NCI-H345 treated with DMSO at 0.1 percent for 48 hours (cell line): Measurements from ENCODE around the gene GATB.
"Not testable (repeated sequence)": the region's sequence is repeated elsewhere in the genome, so short reads cannot be mapped to it uniquely, and the experiment has no call there.

Source experiments
- DNase-seq: peaks from one replicate; lab custom pipeline; 2025; ENCODE audit not compliant: unreplicated experiment; lab: John Stamatoyannopoulos, UW

Gene GATB

DNA sequence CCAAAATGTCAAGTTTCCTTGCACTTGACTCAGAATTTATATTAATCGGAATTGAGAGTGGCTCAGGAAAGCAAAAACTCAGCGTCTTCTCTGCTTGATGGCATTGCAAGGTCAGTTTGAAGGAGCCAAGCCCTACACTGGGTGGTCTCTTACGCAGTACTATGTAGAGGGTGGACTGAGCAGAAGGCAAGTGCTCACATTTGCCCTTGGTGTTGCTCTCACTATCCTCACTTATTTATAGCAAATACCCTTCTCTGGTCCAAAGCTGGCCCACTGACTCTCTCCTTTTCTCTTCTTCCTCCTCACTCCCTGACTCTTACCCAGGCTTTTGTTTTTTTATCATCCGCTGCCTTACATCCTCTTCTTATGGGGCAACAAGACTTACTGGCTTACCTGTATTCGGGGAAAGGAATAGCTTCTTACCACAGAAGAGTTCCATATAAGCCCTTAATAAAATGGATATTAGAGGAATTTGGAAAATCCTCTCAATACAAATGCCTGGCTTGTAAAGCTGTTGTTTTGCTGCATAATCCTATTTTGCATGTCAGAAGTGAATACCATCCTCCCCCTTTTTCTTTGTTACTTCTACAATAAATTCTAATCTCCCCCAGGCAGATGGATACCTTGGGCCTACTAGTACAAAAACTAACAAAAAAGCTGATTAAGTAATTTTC lies 24.8 kb upstream of the GATB start:
- no peak for DNase-seq

DNA sequence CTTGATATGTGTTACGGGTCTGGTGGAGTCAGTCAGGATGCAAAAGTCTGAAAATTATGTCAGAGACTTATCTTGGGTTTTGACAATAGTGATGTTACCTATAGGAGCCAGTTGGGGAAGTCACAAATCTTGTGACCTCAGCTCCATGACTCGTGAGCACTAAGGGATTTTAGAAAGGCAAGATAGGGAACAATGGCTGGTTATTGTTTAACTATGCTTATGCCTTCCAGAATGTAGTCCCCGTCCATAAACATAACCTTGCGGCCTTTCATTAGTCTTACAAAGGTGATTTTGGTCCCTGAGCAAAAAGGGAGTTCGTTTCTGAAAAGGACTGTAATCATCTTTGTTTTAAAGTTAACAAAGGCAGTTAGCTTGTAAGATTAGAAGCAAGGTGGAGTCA lies 23.9 kb upstream of the GATB start:
- DNase-seq: no peak

DNA sequence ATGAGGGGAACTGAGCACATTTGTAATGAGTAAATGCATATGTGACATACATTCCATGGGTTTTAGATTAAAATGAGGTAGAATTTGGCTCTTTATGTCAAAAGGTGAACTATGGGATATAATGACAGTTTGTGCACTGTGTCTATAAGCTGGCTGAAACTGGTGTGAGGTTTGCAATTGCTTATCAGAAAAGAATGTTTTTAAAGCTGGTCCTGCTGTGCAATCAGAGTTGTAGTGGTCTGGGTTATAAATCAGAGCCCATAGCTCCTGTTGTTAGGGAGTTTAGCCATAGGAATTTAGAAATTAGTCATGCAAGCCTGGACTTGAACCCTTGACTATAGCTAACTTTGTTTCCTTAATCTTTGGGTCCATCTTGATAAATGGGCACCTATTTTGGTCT lies 23.1 kb upstream of the GATB start:
- DNase-seq: no peak

DNA sequence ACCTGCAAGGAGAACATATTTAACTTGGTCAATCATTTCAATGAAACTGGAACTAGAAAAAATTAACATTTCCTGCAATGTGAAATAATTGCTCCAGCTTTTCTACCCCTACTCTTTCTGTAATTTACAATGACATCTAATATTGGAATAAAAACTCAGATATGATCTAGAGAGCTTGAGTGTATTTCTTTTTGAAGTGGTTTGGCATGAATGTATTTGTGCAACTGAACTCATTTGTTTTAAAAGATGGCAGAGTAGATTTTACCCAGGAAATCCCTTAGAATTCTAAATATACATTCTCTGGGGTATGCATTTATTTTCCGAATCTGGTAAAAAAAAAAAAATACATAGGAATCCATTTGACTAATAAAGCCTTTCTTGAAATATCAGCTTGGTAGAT lies 21.5 kb upstream of the GATB start:
- DNase-seq: no peak

DNA sequence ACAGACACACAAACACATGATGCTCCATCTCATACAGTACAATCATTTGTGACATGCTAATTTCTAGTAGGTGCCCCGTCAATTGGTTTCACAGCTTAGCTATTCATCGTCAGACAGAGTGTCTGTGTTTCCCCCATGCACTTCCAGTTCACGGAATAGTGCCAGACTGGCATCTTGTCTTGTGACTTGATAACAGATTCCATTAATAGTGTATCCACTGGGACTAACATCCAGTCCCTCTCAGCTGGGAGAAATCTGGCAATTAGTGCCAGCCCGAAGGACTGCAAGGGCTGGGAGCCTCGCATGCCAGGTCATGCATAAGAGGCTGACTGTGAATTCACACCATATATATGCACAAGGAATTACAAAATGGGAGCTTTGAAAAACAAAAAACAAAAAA lies 20.2 kb upstream of the GATB start:
- DNase-seq: no peak

DNA sequence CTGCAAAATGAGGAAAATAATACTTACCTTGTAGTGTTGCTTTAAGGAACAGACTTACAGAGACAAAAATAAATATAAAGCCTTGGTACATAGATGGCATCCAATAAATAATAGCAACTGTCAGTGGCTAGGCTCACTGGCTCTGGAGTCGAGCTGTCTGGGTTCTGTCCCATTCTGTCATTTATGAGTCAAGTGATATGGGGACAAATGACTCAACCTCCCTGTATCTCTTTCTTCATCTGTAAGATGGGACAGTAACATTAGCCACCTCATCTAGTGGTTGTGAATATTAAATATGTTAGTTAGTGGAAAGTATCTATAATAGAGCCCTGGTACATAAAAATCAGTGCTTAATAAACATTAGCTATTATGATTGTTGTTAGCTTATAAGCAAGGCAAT lies 16.7 kb upstream of the GATB start:
- DNase-seq: no peak

DNA sequence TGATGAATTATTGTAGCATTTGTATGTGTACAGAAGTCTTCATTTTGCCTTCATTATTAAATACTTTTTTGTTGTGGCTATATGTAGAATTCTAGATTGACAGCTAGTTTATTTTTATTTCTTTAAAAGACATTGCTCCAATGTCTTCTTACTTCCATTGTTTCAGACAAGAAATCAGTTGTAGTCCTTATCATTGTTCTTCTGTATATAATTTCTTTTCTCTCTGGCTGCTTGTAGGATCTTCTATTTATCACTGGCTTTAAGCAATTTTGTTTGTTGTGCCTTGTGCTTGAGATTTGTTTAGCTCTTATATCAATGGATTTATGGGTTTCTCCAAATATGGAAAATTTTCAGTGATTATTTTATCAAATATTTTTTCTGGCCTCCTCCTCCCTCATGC lies 13.5 kb upstream of the GATB start:
- DNase-seq: no peak

DNA sequence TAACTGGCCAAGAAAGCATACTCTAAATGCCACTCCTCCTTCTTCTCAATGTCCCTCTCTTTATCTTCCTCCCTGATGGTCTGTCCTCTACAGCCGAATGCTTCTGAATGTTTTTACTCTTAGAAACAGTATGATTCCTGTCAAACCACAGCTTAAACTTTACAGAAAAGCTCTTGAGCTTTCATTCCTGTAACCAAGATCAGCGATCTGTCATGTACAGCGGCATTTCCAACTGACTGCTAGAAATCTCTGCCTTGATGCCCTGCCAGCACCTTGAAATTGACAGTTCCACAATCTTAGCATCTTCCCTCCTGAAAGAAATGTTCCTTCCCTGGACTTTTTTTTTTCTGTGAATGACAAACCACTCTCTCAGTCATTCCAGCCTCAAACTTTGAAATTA lies 11.5 kb upstream of the GATB start:
- DNase-seq: no peak

DNA sequence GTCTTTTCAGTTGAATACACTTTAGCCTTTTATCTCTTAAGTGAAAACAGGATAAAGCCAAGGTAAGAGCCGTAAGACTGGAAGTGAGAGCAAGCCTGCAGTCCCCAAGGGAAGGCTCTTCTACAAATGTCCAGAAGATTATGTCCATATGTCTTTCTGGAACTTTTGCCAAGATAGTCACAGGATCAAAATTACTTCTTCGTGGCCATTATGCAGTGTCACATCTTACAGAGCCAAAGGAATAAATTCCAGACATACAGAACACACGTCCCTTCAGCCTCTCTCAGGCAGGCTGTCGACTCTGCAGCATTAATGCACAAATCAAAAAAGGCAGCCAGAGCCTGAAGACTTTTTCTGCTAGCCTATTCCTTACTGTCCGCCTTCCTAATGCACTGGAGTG lies 10.9 kb upstream of the GATB start:
- no peak for DNase-seq

DNA sequence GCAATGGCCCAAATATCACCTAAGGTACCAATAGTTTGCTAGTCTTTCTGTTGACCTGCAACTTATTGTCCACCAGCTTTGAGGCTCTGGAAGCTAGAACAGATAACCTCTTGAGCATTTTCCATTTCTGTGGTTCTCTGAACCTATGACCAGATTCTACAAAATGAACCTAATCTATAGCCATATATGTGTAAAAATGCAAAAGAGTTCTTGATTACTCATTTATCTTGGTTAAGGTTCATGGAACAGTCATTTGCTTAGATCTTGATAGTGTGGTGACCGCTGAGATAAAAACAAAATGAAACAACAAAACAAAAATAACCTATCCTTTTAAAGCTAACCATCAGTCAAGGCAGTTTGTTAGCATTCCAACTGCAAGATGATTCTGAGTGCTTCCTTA lies 9.3 kb upstream of the GATB start:
- DNase-seq: no peak

DNA sequence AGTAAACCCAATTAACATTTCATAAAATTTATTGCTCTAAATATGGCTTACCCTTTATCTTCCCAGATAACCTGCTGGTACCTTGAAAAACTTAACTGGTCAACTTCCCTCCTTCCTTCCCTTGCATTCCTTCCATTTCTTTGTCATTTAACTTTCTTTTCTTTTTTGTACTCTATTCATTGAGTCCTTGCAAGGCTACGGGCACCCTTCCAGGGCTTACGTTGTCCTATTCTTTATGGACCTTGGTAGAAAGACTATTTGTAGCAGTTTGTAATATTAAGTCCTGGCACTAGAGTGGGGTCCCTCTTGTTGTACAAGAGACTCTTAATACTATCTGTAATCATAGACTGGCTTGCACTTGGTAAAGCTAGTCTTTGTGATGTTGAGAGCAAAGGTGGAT lies 8.0 kb upstream of the GATB start:
- no peak for DNase-seq

DNA sequence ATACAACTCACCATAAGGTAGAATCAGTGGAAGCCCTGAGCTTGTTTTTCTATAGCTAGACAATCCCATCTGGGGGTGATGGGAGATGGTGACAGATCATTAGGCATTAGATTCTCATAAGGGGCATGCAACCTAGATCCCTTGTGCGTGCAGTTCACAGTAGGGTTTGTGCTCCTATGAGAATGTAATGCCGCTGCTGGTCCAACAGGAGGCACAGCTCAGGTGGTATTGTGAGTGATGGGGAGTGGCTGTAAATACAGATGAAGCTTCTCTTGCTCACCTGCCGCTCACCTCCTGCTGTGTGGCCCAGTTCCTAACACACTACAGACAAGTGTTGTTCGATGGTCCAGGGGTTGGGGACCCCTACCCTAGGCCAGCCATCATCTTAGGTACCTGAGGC lies 5.9 kb upstream of the GATB start:
- no peak for DNase-seq

DNA sequence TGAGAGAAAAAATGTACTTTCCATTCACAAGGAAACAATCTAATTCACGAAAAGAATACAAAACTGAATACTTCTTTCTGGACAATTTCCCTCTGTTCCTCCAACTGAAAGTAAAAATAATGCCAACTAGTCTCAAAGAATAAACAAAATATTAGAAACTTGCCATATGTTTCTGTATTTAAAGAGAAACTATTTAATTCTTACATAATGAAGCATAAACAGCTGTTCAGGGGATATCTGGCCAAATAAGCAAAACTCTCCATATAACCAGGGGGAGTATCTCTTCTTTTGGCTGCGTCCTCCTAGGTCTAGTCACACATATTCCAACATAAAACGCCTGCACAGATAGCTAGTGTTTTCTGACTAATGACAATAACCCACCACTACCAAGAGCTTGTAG lies 805 bp downstream of the GATB start:
- no peak for DNase-seq

DNA sequence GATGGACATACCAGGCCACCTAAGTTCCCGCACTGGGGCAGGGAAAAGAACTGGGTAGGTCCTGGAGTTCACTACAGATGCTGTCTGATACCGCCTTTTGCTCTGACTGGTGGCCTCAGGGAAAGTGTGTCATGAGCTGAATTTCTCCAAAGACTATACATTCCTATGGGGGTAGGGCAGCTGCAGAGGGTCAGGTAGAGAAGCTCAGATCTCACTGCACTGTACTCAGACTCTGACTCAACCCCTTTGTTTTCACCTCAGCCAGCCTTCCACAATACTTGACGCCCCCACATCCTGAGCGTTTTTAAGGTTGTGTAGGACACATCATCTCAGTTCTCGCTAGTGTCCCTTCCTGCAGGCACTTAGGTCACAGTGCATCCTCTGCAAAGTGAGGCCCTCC lies 7.8 kb downstream of the GATB start:
- DNase-seq: no peak

DNA sequence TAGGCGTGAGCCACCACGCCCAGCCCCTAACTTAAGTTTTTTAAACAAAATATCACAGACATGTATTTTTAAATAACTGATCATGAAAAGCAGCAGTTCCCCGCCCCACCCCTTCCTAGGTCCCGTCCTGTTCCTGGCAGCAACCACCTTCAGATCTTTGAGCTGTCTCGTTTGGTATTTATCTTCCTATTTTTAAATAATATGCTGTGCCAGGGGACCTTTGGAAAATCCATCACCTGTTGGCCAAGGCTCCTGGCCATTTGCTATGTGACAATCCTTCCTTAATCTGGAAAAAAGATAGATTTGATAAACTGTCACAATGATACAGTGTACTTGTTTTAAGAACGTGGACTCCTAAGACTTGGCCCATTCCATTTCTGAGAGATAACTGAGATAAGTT lies 10.7 kb downstream of the GATB start:
- no peak for DNase-seq

DNA sequence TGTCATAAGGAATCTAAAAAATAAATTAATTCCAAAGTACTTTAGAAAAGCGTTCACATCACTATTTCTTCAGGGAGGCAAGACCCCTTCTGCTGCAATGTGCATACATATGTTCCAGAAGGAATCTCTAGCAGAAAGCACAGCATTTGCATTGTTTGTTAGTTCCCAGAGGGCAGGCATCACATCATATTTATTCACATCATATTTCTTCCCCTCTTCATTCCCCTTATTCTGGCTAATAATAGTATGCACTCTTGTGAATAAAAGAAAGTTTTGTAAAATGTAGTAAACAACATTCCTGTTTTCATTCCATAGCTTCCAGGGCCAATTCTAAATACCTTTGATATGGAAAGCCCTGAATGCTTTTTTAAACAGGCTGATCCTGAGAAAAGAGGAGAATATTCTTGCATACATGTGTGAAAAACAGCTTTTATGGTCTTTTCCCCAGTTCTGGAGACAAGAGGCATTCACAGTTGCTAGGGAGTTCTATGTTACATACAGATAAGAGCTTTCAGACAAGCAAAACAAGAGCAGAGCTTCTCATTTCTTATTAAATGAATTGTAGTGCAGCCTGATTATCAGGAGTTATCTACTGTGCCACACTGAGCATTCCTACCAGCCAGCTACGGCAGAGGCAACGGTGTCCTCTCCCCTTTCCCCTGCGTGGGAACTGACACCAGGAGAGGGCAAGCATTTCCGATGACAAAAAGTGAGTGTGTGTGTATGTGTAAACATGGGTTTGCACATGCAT lies 15.2 kb downstream of the GATB start:
- no peak for DNase-seq

DNA sequence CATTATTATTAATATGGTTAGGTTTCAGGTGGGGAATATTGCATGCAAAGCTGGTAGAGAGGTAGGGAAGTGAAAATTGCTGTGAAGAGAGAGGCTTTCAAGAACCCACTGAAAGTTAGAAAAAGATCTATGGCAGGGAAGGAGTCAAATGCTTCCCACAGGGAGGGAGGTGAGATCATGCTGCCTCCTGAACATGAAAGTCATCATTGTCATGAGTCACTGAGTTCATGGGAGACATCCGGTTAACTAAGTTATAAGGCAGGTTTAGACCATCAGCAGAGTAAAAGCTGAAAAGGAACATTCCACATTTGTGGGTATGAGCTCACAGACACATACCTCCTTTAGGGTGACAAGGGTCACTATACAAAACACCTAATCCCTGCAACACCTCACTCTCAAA lies 16.2 kb downstream of the GATB start:
- no peak for DNase-seq

DNA sequence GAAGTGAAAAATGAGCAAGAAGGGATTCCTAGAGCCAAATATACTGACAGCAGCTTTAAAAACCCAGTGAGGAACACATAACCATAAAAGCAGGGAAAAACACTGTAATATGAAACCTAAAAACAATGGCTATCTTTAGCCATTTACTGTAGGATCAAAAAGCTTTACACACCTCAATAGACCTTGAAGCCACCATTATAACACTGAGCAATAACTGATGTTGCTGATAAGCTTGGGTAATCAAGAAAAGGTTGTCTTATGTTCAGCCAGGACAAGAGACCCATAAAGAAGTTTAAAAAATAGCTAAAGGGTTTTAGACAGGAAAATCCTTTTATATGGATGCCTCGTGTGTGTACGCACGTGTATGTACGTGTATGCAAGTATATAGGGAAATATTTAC lies 16.9 kb downstream of the GATB start:
- DNase-seq: no peak

DNA sequence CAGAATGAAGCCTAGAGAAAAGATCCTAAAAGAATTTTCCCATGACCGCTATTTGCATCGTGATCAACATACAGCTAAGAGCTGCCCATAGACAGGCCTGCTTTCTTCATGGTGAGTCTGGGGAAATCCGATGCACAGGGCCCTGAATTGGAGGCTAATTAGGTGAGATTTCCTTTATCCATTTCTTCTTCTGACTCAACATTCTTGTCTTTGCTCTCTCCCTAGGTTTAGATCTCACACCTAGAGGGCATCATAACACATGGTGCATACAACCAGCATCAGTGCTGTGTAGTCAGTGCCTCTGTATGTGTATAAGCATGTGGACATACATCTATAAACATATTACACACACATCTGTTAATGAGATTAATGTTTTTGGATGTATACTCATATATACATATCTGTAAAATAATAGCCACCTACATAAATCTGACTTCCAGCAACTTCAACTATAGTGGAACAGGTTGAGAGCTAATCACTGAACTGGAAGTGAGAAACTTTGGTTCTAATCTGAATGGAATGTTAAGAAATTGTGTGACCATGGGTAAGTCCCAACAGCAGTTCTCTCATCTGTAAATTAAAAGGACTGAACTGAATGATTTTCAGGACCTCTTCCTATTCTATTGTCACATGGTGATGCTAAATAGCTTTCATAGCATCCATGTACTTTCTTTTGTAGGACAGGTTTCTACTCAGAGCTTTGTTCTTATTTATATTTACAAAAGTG lies 17.5 kb downstream of the GATB start:
- DNase-seq: no peak

DNA sequence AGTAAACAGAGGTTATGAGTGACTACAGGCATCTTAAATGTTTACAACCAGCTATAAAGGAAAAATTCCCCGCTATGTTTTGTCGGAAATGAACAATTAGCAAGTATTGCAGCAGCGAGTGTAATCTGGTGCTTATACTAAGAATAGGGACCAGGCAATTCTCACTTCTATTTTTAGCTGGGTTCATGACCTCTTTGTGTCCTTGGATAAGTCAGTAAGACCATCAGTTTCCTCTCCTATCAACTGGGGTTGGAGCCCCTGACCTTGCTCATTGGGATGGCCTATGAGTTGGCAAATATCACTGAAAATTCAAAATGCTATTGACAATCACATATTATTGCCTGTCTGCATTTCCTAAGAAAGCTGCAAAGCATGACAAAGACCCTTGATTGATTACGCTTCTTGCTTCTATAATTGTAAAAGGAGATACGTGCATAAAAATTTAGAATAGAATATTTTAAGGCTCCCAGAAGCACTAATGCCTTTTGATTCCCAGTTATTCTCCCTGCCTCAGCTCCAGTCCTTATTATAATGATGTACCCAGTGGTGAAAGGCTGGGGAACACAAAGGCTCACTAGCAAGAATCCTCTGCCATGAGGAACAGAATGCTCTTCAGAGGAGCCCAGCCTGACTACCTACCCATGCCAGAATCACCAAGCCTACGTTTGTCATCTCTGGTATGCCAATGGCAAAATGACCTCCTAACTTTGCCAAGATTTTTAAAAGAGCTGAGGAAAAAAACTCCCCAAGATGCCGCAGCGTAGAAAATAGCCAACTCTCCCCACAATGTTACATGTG lies 21.9 kb downstream of the GATB start:
- DNase-seq: no peak

DNA sequence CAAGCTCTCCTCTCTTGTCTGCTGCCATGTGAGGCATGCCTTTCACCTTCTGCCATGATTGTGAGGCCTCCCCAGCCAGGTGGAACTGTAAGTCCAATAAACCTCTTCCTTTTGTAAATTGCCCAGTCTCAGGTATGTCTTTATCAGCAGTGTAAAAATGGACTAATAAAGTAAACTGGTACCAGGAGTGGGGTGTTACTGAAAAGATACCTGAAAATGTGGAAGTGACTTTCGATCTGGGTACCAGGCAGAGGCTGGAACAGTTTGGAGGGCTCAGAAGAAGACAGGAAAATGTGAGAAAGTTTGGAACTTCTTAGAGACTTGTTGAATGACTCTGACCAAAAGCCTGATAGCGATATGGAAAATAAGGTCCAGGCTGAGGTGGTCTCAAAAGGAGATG lies 24.0 kb downstream of the GATB start:
- DNase-seq: not testable (repeated sequence)

DNA sequence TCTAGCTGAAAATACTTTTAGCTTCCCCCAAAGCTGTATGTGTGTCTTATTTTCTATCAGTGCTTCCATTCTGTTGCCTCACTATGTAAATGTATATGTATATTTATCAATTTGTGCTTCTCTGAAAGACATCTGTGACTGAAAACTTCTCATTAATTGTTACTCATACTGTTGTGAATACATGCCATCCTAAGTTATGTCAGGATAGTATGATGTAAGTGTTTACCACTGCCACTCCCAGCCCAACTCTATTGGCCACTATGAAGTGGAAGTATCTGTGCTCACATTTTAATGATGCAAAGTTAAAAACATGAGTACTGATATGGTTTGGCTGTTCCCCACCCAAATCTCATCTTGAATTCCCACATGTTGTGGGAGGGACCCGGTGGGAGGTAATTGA lies 24.4 kb downstream of the GATB start:
- DNase-seq: no peak
